Left renal cortex interstitium (tissue), 4 donors: ENCODE measurements around the gene GSK3B. TPM values are rescaled to one million over a fixed set of nuclear protein-coding genes. Genes with fewer than 3 reads are reported as not detected.

ENCODE experiments used
- DNase-seq, 4 donors: peaks; one replicate each; pipeline ENCODE4 v3.0.0-alpha.2; 2013; ENCODE audit warnings: low read depth in 4 of 4, low spot score in 2 of 4, missing footprints in 1 of 4
- polyA plus RNA-seq, 4 donors: library from polyadenylated mRNA; unstranded; fragments of 120-200 nt; gene quantifications; one replicate each; pipeline ENCODE4 v1.2.1, GENCODE V29; 2013; ENCODE audit not compliant: insufficient read length in 4 of 4

The GSK3B gene
- 10 to 100 TPM; 43.3 to 48.6 (median 44.2) TPM for polyA plus RNA-seq

GRCh38 chr3:120093911-120094775, at the start of gene GSK3B:
Gene GSK3B, minus strand, starts transcription at chr3:120094447. Its CDS starts 1,013 bp downstream, at chr3:120093434.
- peak in 2 of 4 donors; percentile 47 to 77 for DNase-seq

GRCh38 chr3:120143676-120144075, 49.4 kb upstream of the GSK3B start:
- no peak for DNase-seq

- no peak for DNase-seq
Observed at GRCh38 chr3:120142236-120142635, 48.0 kb upstream of the GSK3B start.

- DNase-seq = no peak
Observed at GRCh38 chr3:120140098-120140742, 46.0 kb upstream of the GSK3B start.

GRCh38 chr3:120139140-120139539, 44.9 kb upstream of the GSK3B start:
- no peak for DNase-seq

GRCh38 chr3:120137548-120137947, 43.3 kb upstream of the GSK3B start:
- no peak for DNase-seq

GRCh38 chr3:120130656-120131055, 36.4 kb upstream of the GSK3B start:
- no peak for DNase-seq

GRCh38 chr3:120129718-120130513, 35.7 kb upstream of the GSK3B start:
- no peak for DNase-seq

- DNase-seq = no peak
Observed at GRCh38 chr3:120129051-120129450, 34.8 kb upstream of the GSK3B start.

GRCh38 chr3:120125992-120126391, 31.7 kb upstream of the GSK3B start:
- no peak for DNase-seq

- DNase-seq = no peak
Observed at GRCh38 chr3:120119846-120120510, 25.7 kb upstream of the GSK3B start.

- no peak for DNase-seq
Observed at GRCh38 chr3:120114981-120115380, 20.7 kb upstream of the GSK3B start.

- DNase-seq = no peak
Observed at GRCh38 chr3:120114376-120114775, 20.1 kb upstream of the GSK3B start.

- DNase-seq = no peak
Observed at GRCh38 chr3:120113128-120114116, 19.2 kb upstream of the GSK3B start.

- DNase-seq = no peak
Observed at GRCh38 chr3:120111898-120112297, 17.7 kb upstream of the GSK3B start.

- no peak for DNase-seq
Observed at GRCh38 chr3:120103276-120103675, 9.0 kb upstream of the GSK3B start.

- no peak for DNase-seq
Observed at GRCh38 chr3:120102674-120103073, 8.4 kb upstream of the GSK3B start.

GRCh38 chr3:120102232-120102631, 8.0 kb upstream of the GSK3B start:
- DNase-seq = no peak

GRCh38 chr3:120101624-120102023, 7.4 kb upstream of the GSK3B start:
- DNase-seq = no peak
